NCI-H1694 (cell line): ENCODE measurements around the gene LYSET.
"Not testable (repeated sequence)": the region's sequence is repeated elsewhere in the genome, so short reads cannot be mapped to it uniquely, and the experiment has no call there.

ENCODE experiments used
- DNase-seq: peaks from one replicate; lab custom pipeline; 2025; lab: John Stamatoyannopoulos, UW

Gene LYSET

DNA sequence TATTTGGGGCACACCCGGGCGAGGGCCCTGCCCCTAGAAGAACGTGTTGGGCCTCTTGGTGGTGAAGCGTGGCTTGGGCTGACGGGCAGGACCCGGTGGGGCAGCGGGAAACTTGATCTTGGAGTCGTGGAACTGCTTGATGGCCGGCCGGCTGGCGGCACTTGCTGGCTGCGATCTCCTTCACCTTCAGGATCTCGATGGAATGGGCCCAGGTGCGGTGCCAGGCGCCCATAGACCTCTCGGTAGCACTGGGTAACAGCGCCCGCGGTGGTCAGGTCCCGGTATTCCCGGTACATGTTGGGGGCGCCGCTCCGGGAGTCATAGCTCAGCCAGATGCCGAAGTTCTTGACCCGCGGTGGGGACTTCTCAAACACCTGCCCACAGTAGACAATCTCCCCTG, 38.4 kb downstream of the LYSET start:
- no peak for DNase-seq

DNA sequence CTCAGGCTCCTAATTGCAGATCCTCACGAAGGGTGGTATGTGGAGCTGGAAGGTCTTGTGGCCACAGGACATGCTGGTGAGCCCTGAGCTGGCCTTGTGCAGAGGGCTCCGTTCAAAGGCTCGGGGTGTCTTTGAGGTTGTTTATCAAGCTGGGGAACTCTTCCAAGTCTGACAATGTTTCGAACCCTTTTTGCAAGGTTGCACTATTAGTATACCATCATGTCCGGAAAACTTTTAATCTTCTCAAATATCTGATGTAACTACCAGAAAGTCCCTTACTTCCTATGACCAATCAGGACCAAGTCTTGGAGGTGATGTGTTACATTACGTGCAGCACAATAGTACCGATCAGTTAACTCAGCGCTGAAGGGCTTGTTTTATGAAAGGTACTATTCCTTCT, 43.4 kb downstream of the LYSET start:
- DNase-seq, result no peak

DNA sequence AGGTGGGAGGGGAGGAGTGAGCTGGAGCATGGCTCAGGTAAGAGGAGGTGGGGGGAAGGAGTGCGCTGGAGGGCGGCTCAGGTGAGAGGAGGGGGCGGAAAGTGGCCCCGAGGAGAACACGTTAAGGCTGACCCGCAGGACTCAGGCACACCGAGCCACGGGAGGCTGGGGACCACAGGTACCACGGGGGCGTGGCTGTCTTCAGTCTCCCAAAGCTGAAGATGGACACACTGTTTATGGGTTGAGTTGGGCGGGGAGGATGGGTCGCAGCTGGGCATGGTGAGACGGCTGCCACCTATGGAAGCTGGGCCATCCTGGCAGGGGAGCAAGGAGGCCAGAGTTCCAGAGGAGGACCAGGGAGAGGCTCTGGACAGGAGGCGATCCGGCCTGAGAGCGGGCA, 45.4 kb downstream of the LYSET start:
- DNase-seq, result no peak

DNA sequence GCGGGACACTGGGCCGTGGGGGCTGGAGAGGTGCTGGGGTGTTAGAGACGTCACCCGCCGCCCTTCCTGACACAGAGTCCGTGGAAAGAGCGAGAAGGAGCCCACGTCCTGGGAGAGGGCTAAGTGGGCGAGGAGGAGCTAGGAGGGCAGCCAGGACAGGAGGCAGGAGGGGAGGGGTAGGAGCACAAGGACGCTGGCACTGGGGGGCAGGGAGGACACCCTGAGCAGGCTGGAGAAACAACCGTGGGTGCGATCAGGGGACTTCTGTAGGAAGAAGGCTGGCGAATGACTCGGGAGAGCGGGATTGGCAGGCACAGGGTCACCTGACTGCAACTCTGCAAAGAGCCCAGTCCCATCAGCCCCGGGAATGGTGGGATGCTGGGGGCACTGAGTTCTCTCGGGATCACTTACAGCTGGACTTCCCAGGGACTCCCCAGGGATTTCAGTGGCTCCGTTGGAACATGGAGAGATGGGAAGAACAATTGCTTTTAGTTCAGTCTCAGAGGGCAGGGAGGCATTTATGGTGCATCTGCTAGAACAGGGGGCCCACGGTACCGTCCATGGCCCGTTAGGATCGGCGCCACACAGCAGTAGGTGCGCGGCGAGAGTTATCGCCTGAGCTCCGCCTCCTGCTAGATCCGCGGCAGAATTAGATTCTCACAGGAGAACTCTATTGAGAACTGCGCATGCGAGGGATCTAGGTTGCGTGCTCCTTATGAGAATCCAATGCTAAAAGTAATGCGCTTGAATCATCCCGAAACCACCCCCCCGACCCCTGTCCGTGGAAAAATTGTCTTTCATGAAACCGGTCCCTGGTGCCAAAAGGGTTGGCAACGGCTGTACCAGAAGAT, 46.2 kb downstream of the LYSET start:
- peak; percentile 66 for DNase-seq

DNA sequence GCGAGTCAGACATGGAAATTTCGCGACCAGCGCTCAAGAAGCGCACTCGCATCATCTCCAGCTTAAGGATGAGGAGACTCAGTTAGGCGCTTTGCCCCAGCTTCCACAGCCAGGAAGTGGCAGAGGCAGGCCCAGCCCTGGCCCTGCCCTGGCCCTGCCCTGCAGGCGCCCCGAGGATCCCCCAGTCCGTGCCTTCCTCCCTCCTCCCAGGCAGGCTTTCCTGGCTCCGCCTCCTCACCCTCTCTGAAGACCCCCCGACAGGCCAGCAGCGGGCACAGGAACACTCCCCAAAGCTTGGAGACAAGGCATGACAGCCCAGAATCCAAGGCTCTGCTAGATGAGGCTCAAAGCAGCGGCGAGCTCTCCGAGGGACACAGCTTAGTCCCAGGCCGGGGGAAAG, 47.0 kb downstream of the LYSET start:
- no peak for DNase-seq

DNA sequence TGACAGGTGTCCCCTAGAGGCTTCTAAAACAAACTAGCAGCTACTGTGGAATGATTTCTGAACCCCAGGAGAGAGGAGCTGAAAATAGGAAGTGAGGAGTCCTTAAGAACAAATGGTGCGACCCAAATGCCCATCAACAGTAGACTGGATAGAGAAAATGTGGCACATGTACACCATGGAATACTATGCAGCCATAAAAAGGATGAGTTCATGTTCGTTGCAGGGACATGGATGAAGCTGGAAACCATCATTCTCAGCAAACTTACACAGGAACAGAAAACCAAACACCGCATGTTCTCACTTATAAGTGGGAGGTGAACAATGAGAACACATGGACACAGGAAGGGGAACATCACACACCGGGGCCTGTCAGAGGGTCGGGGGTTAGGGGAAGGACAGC, 48.0 kb downstream of the LYSET start:
- not testable (repeated sequence) for DNase-seq

DNA sequence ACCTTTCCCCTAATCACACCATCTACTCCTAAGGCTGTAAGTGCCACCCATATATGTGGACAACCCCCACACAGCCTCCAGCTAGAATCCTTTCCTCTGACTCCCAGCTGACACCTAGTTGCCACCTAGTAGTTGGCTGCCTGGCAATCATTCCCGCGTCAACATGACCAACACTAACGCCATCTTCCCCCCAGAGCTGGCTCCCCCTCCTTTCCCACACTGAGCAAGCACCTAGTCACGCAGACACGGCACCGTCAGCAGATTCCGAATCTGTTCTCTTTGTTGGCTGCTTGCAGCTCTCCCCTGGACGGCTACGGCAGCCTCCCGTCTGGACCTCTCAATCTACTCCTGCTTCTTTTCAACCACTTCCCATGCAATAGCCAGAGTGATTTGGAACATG, 49.7 kb downstream of the LYSET start:
- no peak for DNase-seq
